ENCODE results near the gene HRAS. TPM values are rescaled to one million over a fixed set of nuclear protein-coding genes. Genes with fewer than 3 reads are reported as not detected.

Gene HRAS
- total and polyA plus RNA-seq, 2 of the 13 experiments (the other 11 are each of a cell fraction or from before 2014, with no cell fraction given) = 32.9 to 50.0 TPM

GRCh38 chr11:538431-539051, 3.2 kb upstream of the HRAS start (continued):
- TF ChIP-seq DBP (CRISPR knock-in tag; IDR thresholded peaks at IDR 0.05; ENCODE audit: not compliant biosample characterization) (no peak), CBX5 (CRISPR knock-in tag; IDR thresholded peaks at IDR 0.05; ENCODE audit: borderline replicate concordance) (no peak), ZNF597 (CRISPR knock-in tag; IDR thresholded peaks at IDR 0.05) (no peak), ZNF256 (CRISPR knock-in tag; conservative IDR thresholded peaks at IDR 0.05) (0 out of 2 replicates have a peak, but pooled peaks have one; percentile 29), BCLAF1 (IDR thresholded peaks at IDR 0.05) (no peak), CEBPZ (IDR thresholded peaks at IDR 0.05; ENCODE audit: low read length) (no peak), KDM6A (CRISPR knock-in tag; IDR thresholded peaks at IDR 0.05; ENCODE audit: low read depth) (no peak), ZBTB4 (CRISPR knock-in tag; IDR thresholded peaks at IDR 0.05; ENCODE audit: borderline replicate concordance) (no peak), AHR (CRISPR knock-in tag; IDR thresholded peaks at IDR 0.05) (0 out of 2 replicates have a peak, but pooled peaks have one; percentile 54), RXRA (CRISPR knock-in tag; IDR thresholded peaks at IDR 0.05) (0 out of 2 replicates have a peak, but pooled peaks have one; percentile 12), ZNF547 (CRISPR knock-in tag; IDR thresholded peaks at IDR 0.05) (peak; percentile 48; the same call in 1 of the 2 replicates), NFE2L1 (CRISPR knock-in tag; IDR thresholded peaks at IDR 0.05; ENCODE audit: borderline replicate concordance) (no peak), MYNN (CRISPR knock-in tag; IDR thresholded peaks at IDR 0.05; ENCODE audit: low read depth) (0 out of 2 replicates have a peak, but pooled peaks have one; percentile 57), CSRNP1 (CRISPR knock-in tag; IDR thresholded peaks at IDR 0.05) (no peak), ONECUT2 (CRISPR knock-in tag; IDR thresholded peaks at IDR 0.05) (no peak)
